CD4-positive, alpha-beta T cell treated with Interleukin-15 for 1 hour (primary cell): Measurements from ENCODE around the gene CRB3.
"Not testable (repeated sequence)": the region's sequence is repeated elsewhere in the genome, so short reads cannot be mapped to it uniquely, and the experiment has no call there.

Experiments
- DNase-seq: peaks from one replicate; pipeline ENCODE4 v3.0.0-alpha.2; 2020

The CRB3 gene, protein sequence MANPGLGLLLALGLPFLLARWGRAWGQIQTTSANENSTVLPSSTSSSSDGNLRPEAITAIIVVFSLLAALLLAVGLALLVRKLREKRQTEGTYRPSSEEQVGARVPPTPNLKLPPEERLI

DNA sequence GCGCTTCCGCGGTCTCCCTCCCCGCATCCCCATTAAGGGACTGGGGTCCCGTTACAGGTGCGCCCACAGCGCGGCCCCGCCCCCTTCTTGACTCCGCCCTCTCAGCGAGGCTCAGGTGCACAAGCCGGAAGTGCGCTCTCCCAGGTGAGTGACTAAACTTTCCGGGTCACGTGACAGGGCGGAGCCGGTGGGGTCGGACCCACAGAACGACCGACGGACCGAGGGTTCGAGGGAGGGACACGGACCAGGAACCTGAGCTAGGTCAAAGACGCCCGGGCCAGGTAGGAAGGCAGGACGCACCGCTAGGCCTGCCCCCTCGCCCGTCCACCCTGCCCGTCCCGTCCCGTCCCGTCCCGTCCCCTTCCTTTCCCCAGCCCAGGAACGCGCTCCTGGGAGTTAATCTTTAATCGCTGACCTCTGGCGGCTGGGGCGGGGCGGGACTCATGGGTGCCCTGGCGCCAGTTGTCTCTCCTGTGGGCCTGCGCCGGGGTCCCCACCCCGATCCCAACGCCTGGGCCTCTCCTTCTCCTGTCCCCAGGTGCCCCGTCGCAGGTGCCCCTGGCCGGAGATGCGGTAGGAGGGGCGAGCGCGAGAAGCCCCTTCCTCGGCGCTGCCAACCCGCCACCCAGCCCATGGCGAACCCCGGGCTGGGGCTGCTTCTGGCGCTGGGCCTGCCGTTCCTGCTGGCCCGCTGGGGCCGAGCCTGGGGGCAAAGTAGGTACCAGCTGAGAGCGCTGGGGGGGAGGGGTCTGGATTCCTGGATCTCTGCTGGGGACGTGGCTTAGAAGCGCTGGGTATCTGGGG is at the start of gene CRB3:
Gene CRB3 (plus strand): TSS at position 202 of the 804 bp plus-strand sequence. CDS start 431 bp downstream, at position 633.
- DNase-seq, result peak; percentile 65

GRCh38 chr19:6414793-6415590 is 49.1 kb upstream of the CRB3 start:
- DNase-seq, result no peak

DNA sequence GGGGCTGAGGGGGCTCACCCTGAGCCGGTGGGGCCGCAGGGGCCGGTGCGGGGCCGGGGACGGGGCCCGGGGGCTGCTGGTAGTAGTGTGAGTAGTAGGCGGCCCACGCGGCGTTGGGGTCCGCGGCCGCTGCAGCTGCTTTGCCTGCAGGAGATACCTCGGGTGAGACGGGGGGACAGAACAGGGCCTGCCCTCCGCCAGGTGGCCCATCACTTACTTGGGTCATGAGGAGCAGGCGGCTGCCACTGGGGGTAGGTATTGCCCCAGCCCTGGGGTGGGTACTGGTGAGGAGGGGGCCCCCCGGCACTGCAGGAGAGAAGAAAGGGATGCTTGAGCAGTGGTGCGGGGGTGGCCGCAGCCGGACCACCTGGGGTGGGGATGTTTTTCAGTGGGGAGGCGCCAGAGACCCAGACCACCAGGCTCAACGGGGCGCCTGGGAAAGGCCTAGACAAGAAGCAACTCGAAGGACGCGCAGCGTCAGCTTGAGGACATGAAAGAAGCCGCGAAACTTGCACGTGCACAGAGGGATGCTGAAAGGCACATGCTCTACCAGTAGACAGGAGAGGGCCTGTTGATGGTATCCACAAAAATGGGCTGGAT is 48.4 kb upstream of the CRB3 start:
- DNase-seq, result no peak

DNA sequence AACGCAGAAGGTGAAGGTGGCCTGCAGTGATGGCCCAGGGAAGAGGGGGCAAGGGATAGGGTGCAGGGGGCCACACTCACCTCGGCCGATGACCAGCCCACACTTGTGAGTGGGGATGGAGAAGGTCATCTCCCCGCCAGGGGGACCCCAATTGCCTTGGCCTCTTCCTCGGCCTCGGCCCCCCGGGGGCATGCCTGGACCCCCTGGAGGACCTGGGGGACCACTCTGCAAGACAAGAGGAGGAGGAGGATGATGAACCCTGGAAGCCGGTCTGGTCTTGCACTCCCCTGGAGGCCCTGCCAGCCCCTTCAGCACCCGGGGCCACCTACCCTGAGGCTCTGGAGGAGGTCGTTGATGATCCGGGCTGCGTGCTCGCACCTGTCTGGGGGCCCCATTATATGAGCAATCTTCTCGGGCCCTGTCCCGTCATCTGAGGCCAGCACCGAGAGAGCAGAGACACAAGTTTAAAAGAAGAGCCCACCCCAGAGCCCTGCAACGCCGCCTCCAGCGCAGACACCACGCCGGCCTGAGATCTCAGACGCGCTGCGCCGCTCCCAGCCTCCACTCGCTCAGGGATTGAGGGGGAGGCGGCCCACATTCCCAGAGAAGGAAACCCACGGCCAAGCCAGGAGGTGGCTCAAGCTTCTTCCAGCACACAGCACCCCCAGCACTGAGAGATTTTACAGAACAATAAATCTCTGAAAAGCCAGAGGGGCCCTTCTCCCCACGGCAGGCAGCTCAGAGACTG is 47.2 kb upstream of the CRB3 start:
- DNase-seq, result no peak

- no peak for DNase-seq
Observed at GRCh38 chr19:6417713-6418561, 46.1 kb upstream of the CRB3 start.

GRCh38 chr19:6418562-6418932 is 45.5 kb upstream of the CRB3 start:
- DNase-seq, result no peak

- DNase-seq, result no peak
Observed at GRCh38 chr19:6421075-6422014, 42.7 kb upstream of the CRB3 start.

- DNase-seq, result no peak
Observed at GRCh38 chr19:6423499-6424194, 40.4 kb upstream of the CRB3 start.

DNA sequence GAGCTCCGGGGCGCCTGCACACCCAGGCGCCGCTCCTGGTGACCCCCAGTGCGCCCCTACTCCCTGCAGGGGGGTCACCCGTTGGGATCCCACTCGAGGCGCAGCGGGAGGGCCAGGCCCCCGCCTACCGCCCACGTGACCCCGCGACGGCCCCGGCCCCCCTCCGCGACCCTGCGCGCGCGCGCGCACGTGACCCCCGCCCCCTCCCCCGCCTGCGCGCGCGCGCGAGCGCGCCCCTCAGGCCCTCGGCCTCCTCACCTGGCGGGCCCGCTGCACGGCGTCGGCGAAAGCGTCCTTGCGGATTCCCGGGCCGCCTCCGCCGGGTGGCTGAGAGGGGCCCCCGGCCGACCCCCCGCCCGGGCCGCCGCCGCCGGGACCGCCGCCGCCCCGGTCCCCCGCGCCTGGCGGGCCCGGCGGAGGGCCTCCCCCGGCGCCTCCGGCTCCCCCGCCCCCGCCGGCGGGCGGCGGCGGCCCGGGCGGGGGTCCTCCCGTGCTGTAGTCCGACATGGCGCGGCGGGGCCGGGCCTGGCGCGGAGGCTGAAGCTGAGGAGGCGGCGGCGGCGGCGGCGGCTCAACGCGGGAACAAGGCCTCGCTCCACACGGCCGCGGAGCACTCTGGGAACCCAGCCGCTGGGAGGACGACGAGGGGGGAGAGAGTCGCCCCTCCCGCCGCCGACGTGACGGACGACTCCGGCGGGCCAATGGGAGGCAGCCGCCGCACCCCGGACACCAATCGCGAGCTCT is 39.7 kb upstream of the CRB3 start, which contains the start of gene KHSRP:
Gene KHSRP (minus strand): TSS at position 617 of the 744 bp plus-strand sequence. CDS start 110 bp downstream, at position 507.
- DNase-seq, result no peak

GRCh38 chr19:6424939-6425731 is 38.9 kb upstream of the CRB3 start:
- DNase-seq, result peak; percentile 100

GRCh38 chr19:6425732-6426620 is 38.1 kb upstream of the CRB3 start:
- DNase-seq, result no peak

- no peak for DNase-seq
Observed at GRCh38 chr19:6427131-6427530, 36.9 kb upstream of the CRB3 start.

- DNase-seq, result not testable (repeated sequence)
Observed at GRCh38 chr19:6428692-6429418, 35.2 kb upstream of the CRB3 start.

DNA sequence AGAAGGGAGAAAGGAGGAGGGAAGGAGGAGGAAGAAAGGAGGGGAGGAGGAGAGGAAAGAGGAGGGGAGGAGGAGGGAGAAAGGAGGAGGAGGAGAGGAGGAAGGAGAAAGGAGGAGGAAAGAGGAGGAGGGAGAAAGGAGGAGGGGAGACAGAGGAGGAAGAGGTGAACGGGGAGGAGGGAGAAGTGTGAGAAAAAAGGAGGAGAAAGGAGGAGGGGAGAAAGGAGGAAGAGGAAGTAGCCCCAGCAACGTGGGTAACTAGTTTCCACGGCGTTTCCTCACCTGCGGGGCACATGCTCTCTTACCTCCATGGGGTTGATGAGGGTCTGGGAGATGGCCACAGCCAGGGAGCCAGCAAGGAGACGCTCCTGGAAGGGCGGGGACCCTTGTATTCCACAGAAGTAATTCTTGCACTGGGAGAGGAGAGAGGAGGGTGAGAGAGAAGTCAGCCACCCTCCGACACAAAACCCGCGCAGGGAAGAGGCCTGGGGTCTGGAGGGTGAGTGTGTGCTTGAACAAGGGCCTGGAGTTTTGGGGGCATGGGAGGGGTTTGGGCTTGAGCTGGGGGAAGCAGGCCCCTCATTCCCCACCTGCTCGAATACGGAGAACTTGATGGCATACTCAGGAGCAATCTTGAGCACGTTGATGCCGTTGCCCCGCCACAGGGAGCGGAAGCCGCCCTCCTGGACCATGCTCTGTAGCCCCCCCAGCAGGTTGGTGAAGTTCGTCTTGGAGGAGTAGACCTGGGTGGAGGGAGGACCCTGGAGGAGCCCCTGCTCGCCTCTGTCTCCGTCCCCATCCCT is 34.5 kb upstream of the CRB3 start:
- no peak for DNase-seq

- no peak for DNase-seq
Observed at GRCh38 chr19:6431891-6432290, 32.2 kb upstream of the CRB3 start.
